K562 (cell line): ENCODE data around the gene RGS17. TPM values are rescaled to one million over a fixed set of nuclear protein-coding genes. Genes with fewer than 3 reads are reported as not detected.

Experiments used
- ATAC-seq: fragments of 200-7000 bp; cut with Tn5 transposase; 3 replicates; pipeline ENCODE4 v1.9.1; 2020; ENCODE audit warnings: moderate library complexity
- BruUV-seq: library from RNA; stranded (reverse); fragments of 400-500 nt; replicated peaks from 2 replicates; lab custom pipeline; 2021; lab: Mats Ljungman, UMichigan
- CTCF ChIA-PET: fragments of 300-600 bp; formaldehyde crosslinking; extraction: SDS; loops from one replicate; lab custom pipeline; 2021; ENCODE audit warnings: low intra/inter-chr PET ratio; lab: Yijun Ruan, JAX
- POLR2A ChIA-PET: fragments of 300-600, 350-650 bp; sonication (Branson Sonifier 250); formaldehyde crosslinking; extraction: SDS; loops from one replicate; lab custom pipeline; 2021; ENCODE audit warnings: antibody characterized with exemption, inconsistent platforms; lab: Yijun Ruan, JAX
- DNase-seq, 4 experiments: peaks; one replicate each; pipeline versions ENCODE4 v3.0.0 to v3.0.0-alpha.2; 2011 to 2018; ENCODE audit warnings: low spot score in 3 of 4, mixed read lengths in 3 of 4; ENCODE audit errors: extremely low read depth in 1 of 4
- FAIRE-seq: peaks from 2 replicates; lab custom pipeline; 2011; peaks lifted over from hg19 to GRCh38; lab: Jason Lieb, UNC
- H2AFZ ChIP-seq: 2 replicates; pipeline ENCODE4 v1.6.0; 2011; ENCODE audit warnings: low read depth, low read length, control low read depth, inconsistent platforms
- H3K27ac ChIP-seq: fragments of 200-600 bp; 3 replicates; pipeline ENCODE4 v1.8.0; 2011; ENCODE audit warnings: low read depth, mild to moderate bottlenecking, control low read depth, inconsistent platforms, low read length, moderate library complexity, mixed read lengths; ENCODE audit errors: extremely low read depth
- H3K27me3 ChIP-seq, 2 experiments: fragments of 300-600 bp in 1 of 2; 2 replicates in 1 of 2; 3 replicates in 1 of 2; pipeline versions ENCODE4 v1.6.0 to v1.8.0; 2011; ENCODE audit warnings: inconsistent platforms in 2 of 2, low read length in 2 of 2, mild to moderate bottlenecking in 1 of 2, mixed read lengths in 1 of 2, moderate library complexity in 1 of 2; ENCODE audit not compliant: control insufficient read depth in 2 of 2, insufficient read depth in 2 of 2
- H3K36me3 ChIP-seq: fragments of 300-600 bp; 3 replicates; pipeline ENCODE4 v1.8.0; 2011; ENCODE audit warnings: mild to moderate bottlenecking, low read length, inconsistent platforms; ENCODE audit not compliant: control insufficient read depth, insufficient read depth
- H3K4me1 ChIP-seq, 2 experiments: fragments of 200-600 bp in 1 of 2; replicated peaks in 1 of 2; 2 replicates in 1 of 2; 3 replicates in 1 of 2; pipeline versions ENCODE4 v1.5.1 to v1.8.0; 2011; ENCODE audit warnings: inconsistent platforms in 2 of 2, low read length in 2 of 2, mild to moderate bottlenecking in 1 of 2, mixed read lengths in 1 of 2, moderate library complexity in 1 of 2; ENCODE audit not compliant: control insufficient read depth in 2 of 2, insufficient read depth in 2 of 2
- H3K4me2 ChIP-seq: 2 replicates; pipeline ENCODE4 v1.6.1; 2011; ENCODE audit warnings: low read length, control low read depth, inconsistent platforms, mixed read lengths; ENCODE audit not compliant: insufficient read depth
- H3K4me3 ChIP-seq: fragments of 200-600 bp; sonication (generic), shearing (Covaris generic); 2 replicates; pipeline ENCODE4 v1.5.1; 2016; ENCODE audit warnings: control low read depth, inconsistent platforms
- H3K79me2 ChIP-seq: fragments of 200-600 bp; 3 replicates; pipeline ENCODE4 v1.8.0; 2011; ENCODE audit warnings: low read length, inconsistent platforms; ENCODE audit not compliant: control insufficient read depth, insufficient read depth
- H3K9ac ChIP-seq, 2 experiments: 2 replicates each; pipeline versions ENCODE4 v1.6.0 to v1.6.1; 2011; ENCODE audit warnings: low read depth in 2 of 2, low read length in 2 of 2, control low read depth in 1 of 2, inconsistent platforms in 1 of 2, mild to moderate bottlenecking in 1 of 2, mixed read lengths in 1 of 2; ENCODE audit not compliant: insufficient read depth in 1 of 2
- H3K9me1 ChIP-seq: one replicate; pipeline ENCODE4 v1.6.0; 2011; ENCODE audit warnings: inconsistent platforms, mild to moderate bottlenecking, low read length, moderate library complexity; ENCODE audit not compliant: control insufficient read depth, insufficient read depth
- H3K9me3 ChIP-seq: replicated peaks from 2 replicates; pipeline ENCODE4 v1.5.1; 2011; ENCODE audit warnings: low read depth, low read length, inconsistent platforms; ENCODE audit not compliant: control insufficient read depth, insufficient read depth
- H4K20me1 ChIP-seq: replicated peaks from 2 replicates; pipeline ENCODE4 v1.6.1; 2011; ENCODE audit warnings: low read length, inconsistent platforms, mixed read lengths; ENCODE audit not compliant: control insufficient read depth, insufficient read depth
- ADNP ChIP-seq: fragments of 200-800 bp; sonication (Bioruptor generic); IDR thresholded peaks from 2 replicates; pipeline ENCODE4 v1.6.1; 2016; ENCODE audit warnings: missing genetic modification characterization, missing compliant biosample characterization
- FOXM1 ChIP-seq, 2 experiments: fragments of 450-650 bp in 1 of 2; sonication (generic) in 1 of 2; formaldehyde crosslinking in 1 of 2; IDR thresholded peaks; 2 replicates each; pipeline versions ENCODE4 v1.6.1 to v1.9.0; 2017 to 2022; ENCODE audit warnings: low read depth in 2 of 2, mild to moderate bottlenecking in 2 of 2, missing genetic modification reagents in 1 of 2, moderate library complexity in 1 of 2
- GTF2F1 ChIP-seq: IDR thresholded peaks from 2 replicates; pipeline ENCODE4 v1.6.1; 2011; ENCODE audit warnings: low read depth, low read length, improper control_type of control experiment
- POLR3A ChIP-seq: IDR thresholded peaks from 2 replicates; pipeline ENCODE4 v1.6.1; 2011; ENCODE audit warnings: borderline replicate concordance, mild to moderate bottlenecking, moderate library complexity; ENCODE audit not compliant: insufficient read length, insufficient read depth; ENCODE audit errors: extremely low read depth
- SNAPC5 ChIP-seq: fragments of 250-450 bp; sonication (Bioruptor Pico); IDR thresholded peaks from 2 replicates; pipeline ENCODE4 v1.8.0; 2021; ENCODE audit warnings: moderate library complexity, mild to moderate bottlenecking, inconsistent platforms
- ZBED1 ChIP-seq: IDR thresholded peaks from 2 replicates; pipeline ENCODE4 v1.6.1; 2014
- ZBTB8A ChIP-seq: fragments of 450-650 bp; IDR thresholded peaks from 2 replicates; pipeline ENCODE4 v1.6.1; 2018; ENCODE audit warnings: mild to moderate bottlenecking, moderate library complexity; ENCODE audit not compliant: partially characterized antibody
- WGBS: fragments of 100-300 bp; shearing (Covaris generic); methylation state at CpG from one replicate; pipeline ENCODE4 v1.1.6; 2016; ENCODE audit warnings: low coverage, mixed read lengths; ENCODE audit not compliant: insufficient coverage; ENCODE audit errors: missing lambda C conversion rate; 5-methylcytosine and 5-hydroxymethylcytosine counted together
- in situ Hi-C: fragments of 300-500 bp; cut with MboI; formaldehyde crosslinking; loops from 4 replicates; pipeline ENCODE4 v1.15.0; 2018; ENCODE audit warnings: inconsistent platforms, mixed read lengths
- intact Hi-C: fragments of 100-400 bp; cut with micrococcal nuclease; formaldehyde crosslinking; loops from 2 replicates; pipeline ENCODE4 v1.14.2; 2022
- polyA plus RNA-seq, 8 experiments: library from polyadenylated mRNA; depleted of rRNA in 4 of 8; stranded (reverse) in 5 of 8; unstranded in 3 of 8; fragments of >200 nt; fragmentation: Nextera tagmentation in 2 of 8; fragmentation: Illumina TruSeq in 1 of 8; extraction: Ambion mirVana in 2 of 8; extraction: Trizol in 1 of 8; gene quantifications; 2 replicates each; pipeline versions ENCODE4 v1.2.1 to v1.2.3, GENCODE V29; 2011 to 2014; ENCODE audit warnings: inconsistent platforms in 1 of 8, missing spikeins in 1 of 8
- total RNA-seq, 7 experiments: library from RNA; depleted of rRNA in 6 of 7; stranded (reverse); fragments of >200 nt in 6 of 7; fragmentation: Illumina TruSeq in 2 of 7; extraction: Trizol in 2 of 7; gene quantifications; 2 replicates each; pipeline versions ENCODE4 v1.2.1 to v1.2.3, GENCODE V29; 2011 to 2021; ENCODE audit warnings: low replicate concordance in 1 of 7

Gene RGS17
- total and polyA plus RNA-seq, 9 of the 15 experiments (the other 6 are each of a cell fraction or from before 2014, with no cell fraction given): 0.01 to 0.14 (median 0.08) TPM; not detected in 6

- no peak overlapping the region for H3K4me2 ChIP-seq
- H3K9me1 ChIP-seq: no peaks in the 10 kb centered on the region
- BruUV-seq: no TSS peak
- no peaks in the 10 kb centered on the region for H3K36me3 ChIP-seq
- ChIA-PET CTCF (no interaction called here), POLR2A (no interaction called here)
- TF ChIP-seq ZBED1: no peak
- TF ChIP-seq SNAPC5 (CRISPR knock-in tag): no peak
- TF ChIP-seq FOXM1 (IDR thresholded peaks at IDR 0.05; ENCODE audit: low read depth): no peak
- no peak for TF ChIP-seq FOXM1 (CRISPR knock-in tag; IDR thresholded peaks at IDR 0.05; ENCODE audit: low read depth)
- no peak for TF ChIP-seq POLR3A
- TF ChIP-seq GTF2F1: no peak
- no peak for TF ChIP-seq ADNP
- TF ChIP-seq ZBTB8A: no peak
- no peaks in the 10 kb centered on the region; a peak in 1 of 5 replicates for H3K27me3 ChIP-seq
- H3K4me3 ChIP-seq: no peak overlapping the region
- no peak overlapping the region for H2AFZ ChIP-seq
- no peaks in the 10 kb centered on the region for H3K9me3 ChIP-seq
- no peaks in the 10 kb centered on the region for H3K4me1 ChIP-seq
- no peaks in the 10 kb centered on the region for H4K20me1 ChIP-seq
- in situ Hi-C loops: no loop called here
- WGBS: 0% methylated on average over 2 of the region's 2 CpGs
- ATAC-seq (no peak; the same call in 2 of the 3 replicates), DNase-seq (no peak), FAIRE-seq (no peak)
- H3K27ac ChIP-seq: no peak overlapping the region
- H3K79me2 ChIP-seq: no peaks in the 10 kb centered on the region
- H3K9ac ChIP-seq: no peak overlapping the region
- intact Hi-C loops: loop anchor here (5.0 to 10.0 kb wide), 2 partner anchors 476 to 1347 kb away; no protein-coding TSS in a partner anchor
Measured at GRCh38 chr6:153028286-153028685, 102.8 kb downstream of the RGS17 start.
